ENCODE results near the gene ZCCHC2. TPM values are rescaled to one million over a fixed set of nuclear protein-coding genes. Genes with fewer than 3 reads are reported as not detected.
A peak's percentile ranks its signal among the peaks of the same experiment; 100 is the strongest.

Gene ZCCHC2
- total RNA-seq, 1 donor from 2014 or later = 21.0 TPM

- DNase-seq (ENCODE audit: low spot score) = peak; percentile 84
- no peak overlapping the region for H3K4me3 Mint-ChIP-seq (ENCODE audit: unreplicated experiment)
- TF ChIP-seq CTCF (IDR thresholded peaks at IDR 0.05; ENCODE audit: unreplicated experiment) = peak; percentile 78
- no peaks in the 10 kb centered on the region for H3K9me3 Mint-ChIP-seq (ENCODE audit: unreplicated experiment)
- H3K27me3 Mint-ChIP-seq (ENCODE audit: unreplicated experiment) = peaks cover 8% of the 10 kb centered on the region
- no peak overlapping the region for H3K27ac Mint-ChIP-seq (ENCODE audit: unreplicated experiment)
- peaks cover 7% of the 10 kb centered on the region for H3K36me3 Mint-ChIP-seq (ENCODE audit: low read depth, unreplicated experiment)
- peaks cover 27% of the 10 kb centered on the region for H3K4me1 Mint-ChIP-seq (ENCODE audit: unreplicated experiment)
These were observed 63.4 kb downstream of the ZCCHC2 start for GRCh38 chr18:62586151-62586774.

GRCh38 chr18:62586781-62587487, 64.1 kb downstream of the ZCCHC2 start:
- H3K4me3 Mint-ChIP-seq (ENCODE audit: unreplicated experiment) = no peak overlapping the region
- peaks cover 25% of the 10 kb centered on the region for H3K4me1 Mint-ChIP-seq (ENCODE audit: unreplicated experiment)
- TF ChIP-seq CTCF (IDR thresholded peaks at IDR 0.05; ENCODE audit: unreplicated experiment) = no peak
- H3K27ac Mint-ChIP-seq (ENCODE audit: unreplicated experiment) = no peak overlapping the region
- H3K9me3 Mint-ChIP-seq (ENCODE audit: unreplicated experiment) = no peaks in the 10 kb centered on the region
- DNase-seq (ENCODE audit: low spot score) = no peak
- H3K27me3 Mint-ChIP-seq (ENCODE audit: unreplicated experiment) = peaks cover 6% of the 10 kb centered on the region
- peaks cover 5% of the 10 kb centered on the region for H3K36me3 Mint-ChIP-seq (ENCODE audit: low read depth, unreplicated experiment)

- Mint-ChIP-seq H3K9me3 (ENCODE audit: unreplicated experiment) (no peaks in the 10 kb centered on the region), H3K4me1 (ENCODE audit: unreplicated experiment) (peaks cover 23% of the 10 kb centered on the region), H3K36me3 (ENCODE audit: low read depth, unreplicated experiment) (peaks cover 3% of the 10 kb centered on the region), H3K27me3 (ENCODE audit: unreplicated experiment) (peaks cover 4% of the 10 kb centered on the region), H3K4me3 (ENCODE audit: unreplicated experiment) (no peak overlapping the region), H3K27ac (ENCODE audit: unreplicated experiment) (no peak overlapping the region)
- TF ChIP-seq CTCF (IDR thresholded peaks at IDR 0.05; ENCODE audit: unreplicated experiment) = no peak
- DNase-seq (ENCODE audit: low spot score) = no peak
These were observed 64.9 kb downstream of the ZCCHC2 start for GRCh38 chr18:62587689-62588088.

GRCh38 chr18:62588217-62588616, 65.4 kb downstream of the ZCCHC2 start:
- peaks cover 23% of the 10 kb centered on the region for H3K4me1 Mint-ChIP-seq (ENCODE audit: unreplicated experiment)
- peaks cover under 1% of the 10 kb centered on the region for H3K36me3 Mint-ChIP-seq (ENCODE audit: low read depth, unreplicated experiment)
- no peak overlapping the region for H3K4me3 Mint-ChIP-seq (ENCODE audit: unreplicated experiment)
- H3K27me3 Mint-ChIP-seq (ENCODE audit: unreplicated experiment) = peaks cover 4% of the 10 kb centered on the region
- no peaks in the 10 kb centered on the region for H3K9me3 Mint-ChIP-seq (ENCODE audit: unreplicated experiment)
- no peak for TF ChIP-seq CTCF (IDR thresholded peaks at IDR 0.05; ENCODE audit: unreplicated experiment)
- DNase-seq (ENCODE audit: low spot score) = no peak
- no peak overlapping the region for H3K27ac Mint-ChIP-seq (ENCODE audit: unreplicated experiment)

Measured in endothelial cell (in vitro differentiated cells).